Natural killer cell (primary cell): ENCODE results near the gene ZG16B. TPM values are rescaled to one million over a fixed set of nuclear protein-coding genes. Genes with fewer than 3 reads are reported as not detected.

Experiments used
- ATAC-seq, 3 donors: fragments of 150-1000 bp in 2 of 3; fragments of 200-7000 bp in 1 of 3; cut with Tn5 transposase; 1 replicate in 1 of 3; 2 replicates in 2 of 3; pipeline ENCODE4 v1.10.0; 2021; ENCODE audit warnings: mild to moderate bottlenecking in 2 of 3, moderate library complexity in 2 of 3
- DNase-seq, 2 donors: peaks; one replicate each; pipeline versions ENCODE4 v3.0.0 to v3.0.0-alpha.2; 2013 to 2021; ENCODE audit warnings: mixed read lengths in 1 of 2
- H3K27ac ChIP-seq: one replicate; pipeline ENCODE4 v1.5.1; 2013; ENCODE audit warnings: mild to moderate bottlenecking, low read length
- H3K27me3 ChIP-seq: one replicate; pipeline ENCODE4 v1.6.1; 2013; ENCODE audit warnings: low read length; ENCODE audit not compliant: control insufficient read depth, insufficient read depth
- H3K36me3 ChIP-seq: one replicate; pipeline ENCODE4 v1.6.1; 2013; ENCODE audit warnings: low read length; ENCODE audit not compliant: control insufficient read depth, insufficient read depth
- H3K4me1 ChIP-seq: one replicate; pipeline ENCODE4 v1.6.1; 2013; ENCODE audit warnings: low read length; ENCODE audit not compliant: control insufficient read depth, insufficient read depth
- H3K4me3 ChIP-seq: one replicate; pipeline ENCODE4 v1.5.1; 2013; ENCODE audit warnings: low read length
- H3K9me3 ChIP-seq: one replicate; pipeline ENCODE4 v1.6.1; 2013; ENCODE audit warnings: low read length; ENCODE audit not compliant: control insufficient read depth, insufficient read depth
- H3K27ac Mint-ChIP-seq, 2 donors: one replicate each; pipeline ENCODE4 v1.8.0; 2022; ENCODE audit warnings: mild to moderate bottlenecking in 2 of 2, mixed read lengths in 2 of 2, moderate library complexity in 1 of 2
- H3K27me3 Mint-ChIP-seq, 2 donors: one replicate each; pipeline ENCODE4 v1.8.0; 2022; ENCODE audit warnings: low read depth in 2 of 2, mixed read lengths in 2 of 2
- H3K36me3 Mint-ChIP-seq: one replicate; pipeline ENCODE4 v1.8.0; 2022; ENCODE audit warnings: mixed read lengths
- H3K4me1 Mint-ChIP-seq, 2 donors: one replicate each; pipeline ENCODE4 v1.8.0; 2022; ENCODE audit warnings: mixed read lengths in 2 of 2
- H3K4me3 Mint-ChIP-seq: one replicate; pipeline ENCODE4 v1.8.0; 2022; ENCODE audit warnings: mild to moderate bottlenecking, moderate library complexity, mixed read lengths
- H3K9me3 Mint-ChIP-seq, 2 donors: one replicate each; pipeline ENCODE4 v1.8.0; 2022; ENCODE audit warnings: mixed read lengths in 2 of 2
- WGBS: methylation state at CpG from one replicate; pipeline ENCODE4 v1.1.7; 2013; ENCODE audit warnings: missing lambda C conversion rate; ENCODE audit not compliant: insufficient coverage; 5-methylcytosine and 5-hydroxymethylcytosine counted together
- intact Hi-C: fragments of 100-400 bp; cut with micrococcal nuclease; formaldehyde crosslinking; loops from one replicate; pipeline ENCODE4 v1.14.2; 2022
- total RNA-seq, 4 donors: library from RNA; stranded (reverse); fragments of 120-200 nt in 1 of 4; gene quantifications; one replicate each; pipeline versions ENCODE4 v1.2.3 to v1.2.4, GENCODE V29; 2013 to 2022
- TF ChIP-seq, protein P1 (sequence below): fragments of 200-600 bp; IDR thresholded peaks from one replicate; pipeline ENCODE4 v1.8.0; 2022; ENCODE audit warnings: antibody characterized with exemption

The ZG16B gene
- total RNA-seq, 3 donors from 2014 or later (not counting 1 experiment from before 2014, with no cell fraction given) = 0.78 to 1.5 (median 1.1) TPM

DNA sequence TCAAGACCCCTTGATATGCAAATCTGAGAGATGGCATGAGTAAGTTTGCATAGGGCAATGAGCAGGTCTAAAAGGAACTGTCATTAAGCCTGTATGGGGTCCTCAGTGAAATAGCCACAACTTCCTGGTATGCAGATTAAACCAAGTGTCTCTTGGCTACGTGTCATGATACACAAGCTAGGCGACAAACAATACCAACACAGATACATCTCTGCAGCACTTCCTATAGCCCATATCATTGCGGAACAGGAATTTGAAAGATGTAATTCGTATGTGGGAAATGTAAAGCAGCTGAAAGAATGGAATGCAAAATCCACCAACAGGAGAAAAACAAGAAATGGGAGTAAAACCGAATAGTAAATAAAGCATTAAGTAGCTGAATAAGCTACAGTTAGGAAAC is 15.0 kb downstream of the ZG16B start:
- DNase-seq = peak in 1 of 2 donors; percentile 32
- TF ChIP-seq, protein P1, sequence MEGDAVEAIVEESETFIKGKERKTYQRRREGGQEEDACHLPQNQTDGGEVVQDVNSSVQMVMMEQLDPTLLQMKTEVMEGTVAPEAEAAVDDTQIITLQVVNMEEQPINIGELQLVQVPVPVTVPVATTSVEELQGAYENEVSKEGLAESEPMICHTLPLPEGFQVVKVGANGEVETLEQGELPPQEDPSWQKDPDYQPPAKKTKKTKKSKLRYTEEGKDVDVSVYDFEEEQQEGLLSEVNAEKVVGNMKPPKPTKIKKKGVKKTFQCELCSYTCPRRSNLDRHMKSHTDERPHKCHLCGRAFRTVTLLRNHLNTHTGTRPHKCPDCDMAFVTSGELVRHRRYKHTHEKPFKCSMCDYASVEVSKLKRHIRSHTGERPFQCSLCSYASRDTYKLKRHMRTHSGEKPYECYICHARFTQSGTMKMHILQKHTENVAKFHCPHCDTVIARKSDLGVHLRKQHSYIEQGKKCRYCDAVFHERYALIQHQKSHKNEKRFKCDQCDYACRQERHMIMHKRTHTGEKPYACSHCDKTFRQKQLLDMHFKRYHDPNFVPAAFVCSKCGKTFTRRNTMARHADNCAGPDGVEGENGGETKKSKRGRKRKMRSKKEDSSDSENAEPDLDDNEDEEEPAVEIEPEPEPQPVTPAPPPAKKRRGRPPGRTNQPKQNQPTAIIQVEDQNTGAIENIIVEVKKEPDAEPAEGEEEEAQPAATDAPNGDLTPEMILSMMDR = no peak
- Mint-ChIP-seq H3K4me3 (peak overlapping the region; percentile 49), H3K27me3 (peaks cover 6 to 9% of the 10 kb centered on the region in 2 donors), H3K4me1 (peaks cover 47 to 61% of the 10 kb centered on the region in 2 donors), H3K36me3 (no peaks in the 10 kb centered on the region), H3K27ac (peak overlapping the region; percentile 96 to 97), H3K9me3 (no peaks in the 10 kb centered on the region)
- H3K4me3 ChIP-seq = no peak overlapping the region
- H3K4me1 ChIP-seq = peaks cover 60% of the 10 kb centered on the region
- peak overlapping the region; percentile 35 for H3K27ac ChIP-seq
- no peaks in the 10 kb centered on the region for H3K9me3 ChIP-seq
- H3K27me3 ChIP-seq = no peaks in the 10 kb centered on the region
- ATAC-seq = no peak
- no peaks in the 10 kb centered on the region for H3K36me3 ChIP-seq
- WGBS = 57% methylated on average over 5 of the region's 5 CpGs
- intact Hi-C loops = no loop called here

DNA sequence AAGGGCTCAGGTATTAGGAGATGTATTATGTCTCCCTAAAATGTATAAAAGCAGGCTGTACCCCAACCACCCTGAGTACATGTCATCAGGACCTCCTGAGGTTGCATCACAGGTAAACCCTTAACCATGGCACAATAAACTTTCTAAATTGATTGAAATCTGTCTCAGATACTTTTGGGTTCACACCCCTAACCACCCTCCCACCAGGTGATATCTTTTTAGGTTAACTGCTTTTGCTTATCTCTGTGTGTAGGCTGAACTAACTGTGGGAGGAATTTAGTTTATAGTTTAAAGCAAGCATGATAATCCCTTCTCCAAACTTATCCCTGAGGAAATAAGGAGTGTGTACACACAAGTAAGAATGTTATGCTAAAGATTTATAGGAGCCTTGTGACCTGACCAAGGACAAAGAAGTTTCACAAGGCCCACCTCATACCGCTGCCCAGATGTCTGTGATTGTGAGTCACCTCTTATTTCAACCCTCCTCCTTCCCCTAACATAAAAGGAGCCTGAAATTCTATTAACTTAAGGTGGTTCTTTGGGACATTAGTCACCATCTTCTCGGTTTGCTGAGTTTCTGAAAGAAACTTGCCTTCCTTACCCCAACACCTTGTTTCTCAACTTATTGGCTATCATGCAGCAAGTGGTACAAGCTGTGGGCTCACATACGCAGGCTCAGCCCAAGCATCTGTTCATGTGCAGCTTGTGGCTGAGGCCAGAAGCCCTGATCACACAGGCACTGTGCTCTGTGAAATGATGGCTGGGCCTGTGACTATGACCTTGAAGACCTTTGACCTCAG is 16.6 kb downstream of the ZG16B start:
- Histone ChIP-seq H3K27me3 (no peaks in the 10 kb centered on the region), H3K36me3 (no peaks in the 10 kb centered on the region), H3K4me3 (no peak overlapping the region), H3K27ac (peak overlapping the region; percentile 65), H3K9me3 (no peaks in the 10 kb centered on the region), H3K4me1 (peaks cover 44% of the 10 kb centered on the region)
- intact Hi-C loops = no loop called here
- Mint-ChIP-seq H3K27me3 (peaks cover 6 to 9% of the 10 kb centered on the region in 2 donors), H3K9me3 (no peaks in the 10 kb centered on the region), H3K27ac (peak overlapping the region; percentile 96 to 97), H3K4me1 (peaks cover 46 to 50% of the 10 kb centered on the region in 2 donors), H3K4me3 (peak overlapping the region; percentile 68), H3K36me3 (no peaks in the 10 kb centered on the region)
- TF ChIP-seq, protein P1 = no peak
- 40% methylated on average over 3 of the region's 3 CpGs for WGBS
- DNase-seq (peak in 1 of 2 donors; percentile 27), ATAC-seq (peak; percentile 33 to 45 (median 40))

DNA sequence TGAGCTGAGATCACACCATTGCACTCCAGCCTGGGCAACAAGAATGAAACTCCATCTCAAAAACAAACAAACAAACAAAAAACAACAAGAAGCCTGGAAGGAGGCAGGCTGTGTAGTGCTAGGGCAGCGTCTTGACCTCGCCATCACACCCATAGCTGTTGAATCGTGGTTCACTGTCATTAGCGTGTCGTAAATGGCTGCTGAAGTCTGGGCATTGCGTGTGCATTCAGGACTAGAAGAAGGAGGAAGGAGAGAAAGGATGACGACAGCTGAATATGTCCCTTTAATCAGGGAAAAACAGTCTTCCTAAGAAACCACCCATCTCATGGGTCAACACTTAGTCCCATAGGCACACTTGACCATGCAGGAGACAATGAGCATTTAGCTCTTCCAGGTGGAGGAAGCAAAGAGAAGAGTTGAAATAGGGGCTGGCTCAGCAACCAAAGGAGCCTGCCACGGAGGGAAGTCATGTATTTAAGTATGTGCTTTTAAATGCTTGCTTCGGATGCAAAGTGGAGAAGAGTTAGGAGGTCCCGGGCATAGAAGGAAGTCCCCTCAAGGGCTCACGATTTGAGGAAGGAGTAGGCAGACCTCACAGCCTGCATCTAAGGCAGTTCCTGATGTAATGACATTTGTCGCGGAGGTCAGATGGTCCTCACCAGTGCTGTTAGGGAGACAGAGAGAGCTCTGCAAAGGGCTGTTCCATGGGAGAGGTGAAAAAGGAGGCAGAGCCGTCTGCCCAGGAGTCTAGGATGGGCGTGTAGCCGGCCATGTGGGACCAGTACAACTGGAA is 19.0 kb downstream of the ZG16B start:
- Mint-ChIP-seq H3K27me3 (peaks cover 6 to 9% of the 10 kb centered on the region in 2 donors), H3K27ac (peak overlapping the region in 1 of 2 donors; percentile 15), H3K4me3 (no peak overlapping the region), H3K4me1 (peaks cover 30 to 34% of the 10 kb centered on the region in 2 donors), H3K36me3 (peaks cover 2% of the 10 kb centered on the region), H3K9me3 (peaks cover 0 to 2% of the 10 kb centered on the region in 2 donors)
- TF ChIP-seq, protein P1 = no peak
- Histone ChIP-seq H3K4me1 (peaks cover 30% of the 10 kb centered on the region), H3K4me3 (no peak overlapping the region), H3K27me3 (no peaks in the 10 kb centered on the region), H3K27ac (no peak overlapping the region), H3K36me3 (no peaks in the 10 kb centered on the region), H3K9me3 (peaks cover under 1% of the 10 kb centered on the region)
- intact Hi-C loops = no loop called here
- 66% methylated on average over 15 of the region's 16 CpGs for WGBS
- ATAC-seq (no peak), DNase-seq (no peak)
